Esophagus squamous epithelium (tissue), 5 donors: ENCODE data around the gene USP37. TPM values are rescaled to one million over a fixed set of nuclear protein-coding genes. Genes with fewer than 3 reads are reported as not detected.

Experiments
- DNase-seq: peaks from one replicate; lab custom pipeline; 2025; lab: John Stamatoyannopoulos, UW
- H3K27ac ChIP-seq, 4 donors: fragments of 200-600 bp; sonication (generic); one replicate each; pipeline ENCODE4 v1.5.1; 2016 to 2019; ENCODE audit warnings: mild to moderate bottlenecking in 1 of 4
- H3K27me3 ChIP-seq, 4 donors: fragments of 200-600 bp; sonication (generic); 1 replicate in 3 of 4; 2 replicates in 1 of 4; pipeline versions ENCODE4 v1.5.1 to v1.6.0; 2017 to 2021; ENCODE audit warnings: antibody characterized with exemption in 1 of 4
- H3K36me3 ChIP-seq, 3 donors: fragments of 200-600 bp; sonication (generic); one replicate each; pipeline ENCODE4 v1.5.1; 2016 to 2019
- H3K4me1 ChIP-seq, 3 donors: fragments of 200-600 bp; sonication (generic); one replicate each; pipeline ENCODE4 v1.5.1; 2017 to 2019
- H3K4me3 ChIP-seq, 4 donors: fragments of 200-600 bp; sonication (generic); 1 replicate in 3 of 4; 2 replicates in 1 of 4; pipeline ENCODE4 v1.5.1; 2016 to 2019; ENCODE audit warnings: mild to moderate bottlenecking in 2 of 4, moderate library complexity in 1 of 4
- H3K9me3 ChIP-seq, 3 donors: fragments of 200-600 bp; sonication (generic); one replicate each; pipeline ENCODE4 v1.5.1; 2016 to 2019
- POLR2A ChIP-seq, 4 donors: fragments of 450-650 bp; IDR thresholded peaks; one replicate each; pipeline ENCODE4 v1.6.1; 2017; ENCODE audit warnings: antibody characterized with exemption in 4 of 4, mild to moderate bottlenecking in 4 of 4, moderate library complexity in 3 of 4
- WGBS, 2 donors: methylation state at CpG; one replicate each; pipeline ENCODE4 v1.1.5; 2018; 5-methylcytosine and 5-hydroxymethylcytosine counted together
- intact Hi-C: fragments of 100-400 bp; cut with DNase I; formaldehyde crosslinking; loops from one replicate; pipeline ENCODE4 v1.15.0; 2022
- total RNA-seq, 4 donors: library from RNA; depleted of rRNA; stranded (reverse); fragments of >200 nt; gene quantifications; one replicate each; pipeline ENCODE4 v1.1.0, GENCODE V29; 2016
- TF ChIP-seq, protein P1 (sequence below), 6 experiments: fragments of 450-650 bp in 4 of 6; fragments of 200-600 bp in 2 of 6; sonication (generic) in 2 of 6; IDR thresholded peaks; one replicate each; pipeline ENCODE4 v1.5.1; 2016 to 2019; ENCODE audit warnings: antibody characterized with exemption in 6 of 6, mild to moderate bottlenecking in 4 of 6, moderate library complexity in 4 of 6
- donor health status: DM: yes; HTN: yes; CAD: no.

The USP37 gene
- total RNA-seq, 4 donors from 2014 or later, result 6.0 to 10.9 (median 7.8) TPM

GRCh38 chr2:218577482-218578220 lies 9.5 kb upstream of the USP37 start:
- Histone ChIP-seq H3K9me3 (no peaks in the 10 kb centered on the region), H3K36me3 (peaks cover under 1 to 75% (median 1%) of the 10 kb centered on the region in 3 donors), H3K27me3 (no peaks in the 10 kb centered on the region), H3K4me1 (peaks cover 0 to 22% (median 0%) of the 10 kb centered on the region in 3 donors), H3K4me3 (no peak overlapping the region), H3K27ac (no peak overlapping the region)
- no peak for DNase-seq
- no peak for TF ChIP-seq POLR2A (IDR thresholded peaks at IDR 0.05)
- TF ChIP-seq, protein P1, sequence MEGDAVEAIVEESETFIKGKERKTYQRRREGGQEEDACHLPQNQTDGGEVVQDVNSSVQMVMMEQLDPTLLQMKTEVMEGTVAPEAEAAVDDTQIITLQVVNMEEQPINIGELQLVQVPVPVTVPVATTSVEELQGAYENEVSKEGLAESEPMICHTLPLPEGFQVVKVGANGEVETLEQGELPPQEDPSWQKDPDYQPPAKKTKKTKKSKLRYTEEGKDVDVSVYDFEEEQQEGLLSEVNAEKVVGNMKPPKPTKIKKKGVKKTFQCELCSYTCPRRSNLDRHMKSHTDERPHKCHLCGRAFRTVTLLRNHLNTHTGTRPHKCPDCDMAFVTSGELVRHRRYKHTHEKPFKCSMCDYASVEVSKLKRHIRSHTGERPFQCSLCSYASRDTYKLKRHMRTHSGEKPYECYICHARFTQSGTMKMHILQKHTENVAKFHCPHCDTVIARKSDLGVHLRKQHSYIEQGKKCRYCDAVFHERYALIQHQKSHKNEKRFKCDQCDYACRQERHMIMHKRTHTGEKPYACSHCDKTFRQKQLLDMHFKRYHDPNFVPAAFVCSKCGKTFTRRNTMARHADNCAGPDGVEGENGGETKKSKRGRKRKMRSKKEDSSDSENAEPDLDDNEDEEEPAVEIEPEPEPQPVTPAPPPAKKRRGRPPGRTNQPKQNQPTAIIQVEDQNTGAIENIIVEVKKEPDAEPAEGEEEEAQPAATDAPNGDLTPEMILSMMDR (IDR thresholded peaks at IDR 0.05), result no peak
- 89 to 92% methylated on average over 1 to 3 of the region's 3 CpGs for WGBS, 2 donors
- intact Hi-C loops, result no loop called here

- Histone ChIP-seq H3K27me3 (no peaks in the 10 kb centered on the region), H3K4me3 (no peak overlapping the region), H3K27ac (no peak overlapping the region), H3K36me3 (peaks cover 0 to 75% (median 4%) of the 10 kb centered on the region in 3 donors), H3K9me3 (no peaks in the 10 kb centered on the region), H3K4me1 (peaks cover 0 to 27% (median 0%) of the 10 kb centered on the region in 3 donors)
- TF ChIP-seq POLR2A (IDR thresholded peaks at IDR 0.05), result no peak
- TF ChIP-seq, protein P1 (IDR thresholded peaks at IDR 0.05), result no peak
- no peak for DNase-seq
- WGBS, 2 donors, result 84 to 95% methylated on average over 4 of the region's 4 CpGs
- intact Hi-C loops, result no loop called here
Measured at GRCh38 chr2:218576854-218577253, 8.7 kb upstream of the USP37 start.

DNA sequence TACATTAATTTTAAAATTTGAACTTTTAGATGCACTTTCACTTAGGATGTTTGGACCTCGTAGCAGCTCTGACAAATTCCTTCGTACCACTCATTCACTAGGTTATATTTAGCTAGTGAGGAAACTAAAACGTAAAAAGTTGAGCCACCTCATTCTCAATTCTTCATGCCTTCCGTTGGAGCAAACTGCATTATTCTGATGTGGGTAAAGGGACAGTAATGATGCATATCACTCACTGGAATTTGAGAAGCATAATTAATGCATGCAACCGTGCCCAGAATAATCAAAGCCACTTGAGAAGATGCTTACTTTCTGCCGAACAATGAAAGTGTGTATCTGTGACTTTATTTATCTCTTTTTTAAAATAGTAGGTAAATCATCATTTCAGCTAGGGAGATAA lies 2.7 kb upstream of the USP37 start:
- Histone ChIP-seq H3K4me3 (no peak overlapping the region), H3K4me1 (peaks cover 8 to 55% (median 25%) of the 10 kb centered on the region in 3 donors)
- DNase-seq, result no peak

DNA sequence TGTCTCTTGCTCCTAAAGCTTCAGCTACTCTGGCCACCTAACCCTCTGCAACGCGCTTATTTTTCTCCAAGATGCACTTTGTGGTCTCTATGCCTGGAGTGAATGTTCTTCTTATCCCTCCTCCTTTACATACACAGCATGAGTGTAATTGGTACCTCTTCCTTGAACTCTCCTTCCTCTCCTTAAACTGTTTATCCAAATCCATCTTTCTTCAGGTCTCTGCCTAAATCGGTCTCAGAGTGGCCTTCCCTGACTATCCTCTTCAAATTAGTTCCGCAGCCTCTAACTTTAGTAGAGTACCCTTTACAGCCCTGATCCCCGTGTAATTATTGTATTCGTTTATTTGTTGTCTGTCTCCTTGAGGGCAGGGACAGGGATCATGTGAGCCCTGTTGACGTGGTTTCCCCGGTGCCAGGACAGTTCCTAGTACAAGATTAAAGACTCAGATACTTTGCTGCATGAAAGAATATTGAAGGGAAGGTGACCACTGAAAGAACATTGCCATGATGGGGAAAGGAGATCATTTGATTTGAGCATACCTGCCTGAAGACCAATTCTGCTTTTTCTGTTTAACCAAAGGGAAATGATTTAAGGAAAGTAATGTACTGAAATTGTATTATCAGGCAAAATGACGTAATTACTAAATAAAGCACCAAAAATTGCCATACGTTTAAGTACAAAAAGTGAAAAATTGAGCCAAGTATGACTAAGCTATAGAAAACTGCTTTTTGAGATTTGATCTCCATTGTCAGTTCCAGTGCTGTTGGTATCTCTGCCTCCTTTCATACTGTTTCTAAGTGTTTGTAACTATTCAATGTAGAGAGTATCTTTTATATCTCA lies 1.7 kb upstream of the USP37 start:
- H3K9me3 ChIP-seq, result no peaks in the 10 kb centered on the region
- H3K27ac ChIP-seq, result peak overlapping the region; percentile 87 to 98 (median 95)
- intact Hi-C loops, result no loop called here
- H3K27me3 ChIP-seq, result no peaks in the 10 kb centered on the region
- no peak for TF ChIP-seq POLR2A (IDR thresholded peaks at IDR 0.05)
- TF ChIP-seq, protein P1 (IDR thresholded peaks at IDR 0.05), result no peak
- H3K36me3 ChIP-seq, result peaks cover 0 to 26% (median 4%) of the 10 kb centered on the region in 3 donors
- H3K4me1 ChIP-seq, result peaks cover 8 to 59% (median 25%) of the 10 kb centered on the region in 3 donors
- peak overlapping the region; percentile 64 to 96 (median 75) for H3K4me3 ChIP-seq
- DNase-seq, result no peak
- WGBS, 2 donors, result 5 to 6% methylated on average over 10 of the region's 10 CpGs

More for the DNA sequence above, 2.7 kb upstream of the USP37 start:
- Histone ChIP-seq H3K27me3 (no peaks in the 10 kb centered on the region), H3K36me3 (peaks cover 0 to 34% (median 4%) of the 10 kb centered on the region in 3 donors), H3K27ac (peak overlapping the region in 2 of 4 donors; percentile 94 to 98), H3K9me3 (no peaks in the 10 kb centered on the region)
- intact Hi-C loops, result no loop called here
- TF ChIP-seq, protein P1 (IDR thresholded peaks at IDR 0.05), result no peak
- no peak for TF ChIP-seq POLR2A (IDR thresholded peaks at IDR 0.05)
- 15 to 23% methylated on average over 5 to 6 of the region's 6 CpGs for WGBS, 2 donors
